CD14-positive monocyte (primary cell): Measurements from ENCODE around the gene AZIN2. TPM values are rescaled to one million over a fixed set of nuclear protein-coding genes. Genes with fewer than 3 reads are reported as not detected.

ENCODE experiments used
- DNase-seq, 3 donors: peaks; one replicate each; pipeline ENCODE4 v3.0.0-alpha.2; 2011 to 2022
- H2AFZ ChIP-seq: 2 replicates; pipeline ENCODE4 v1.6.0; 2012; ENCODE audit warnings: mild to moderate bottlenecking, low read depth, low read length, inconsistent platforms; ENCODE audit not compliant: insufficient read depth, poor library complexity, severe bottlenecking
- H3K27ac ChIP-seq, 2 donors: 1 replicate in 1 of 2; 2 replicates in 1 of 2; pipeline ENCODE4 v1.5.1; 2012 to 2013; ENCODE audit warnings: low read length in 2 of 2, control low read depth in 1 of 2, inconsistent platforms in 1 of 2, low read depth in 1 of 2, mild to moderate bottlenecking in 1 of 2
- H3K27me3 ChIP-seq, 2 donors: one replicate each; pipeline versions ENCODE4 v1.6.0 to v1.6.1; 2011 to 2013; ENCODE audit warnings: low read length in 2 of 2; ENCODE audit not compliant: control insufficient read depth in 2 of 2, insufficient read depth in 2 of 2
- H3K36me3 ChIP-seq, 2 donors: replicated peaks in 1 of 2; 1 replicate in 1 of 2; 2 replicates in 1 of 2; pipeline versions ENCODE4 v1.5.1 to v1.6.1; 2012 to 2013; ENCODE audit warnings: low read length in 2 of 2, control low read depth in 1 of 2, inconsistent platforms in 1 of 2, mild to moderate bottlenecking in 1 of 2; ENCODE audit not compliant: insufficient read depth in 2 of 2, control insufficient read depth in 1 of 2
- H3K4me1 ChIP-seq, 2 donors: 1 replicate in 1 of 2; 2 replicates in 1 of 2; pipeline versions ENCODE4 v1.5.1 to v1.6.1; 2012 to 2013; ENCODE audit warnings: low read length in 2 of 2, control low read depth in 1 of 2, inconsistent platforms in 1 of 2, mild to moderate bottlenecking in 1 of 2, moderate library complexity in 1 of 2; ENCODE audit not compliant: insufficient read depth in 2 of 2, control insufficient read depth in 1 of 2
- H3K4me2 ChIP-seq: replicated peaks from 2 replicates; pipeline ENCODE3; 2012; ENCODE audit warnings: low read length, moderate library complexity, mild to moderate bottlenecking; ENCODE audit not compliant: poor library complexity, severe bottlenecking; ENCODE audit errors: extremely low read depth
- H3K4me3 ChIP-seq, 3 experiments: fragments of 200-600 bp in 1 of 3; sonication (generic) in 1 of 3; replicated peaks in 1 of 3; 1 replicate in 2 of 3; 2 replicates in 1 of 3; pipeline ENCODE4 v1.5.1; 2011 to 2013; ENCODE audit warnings: low read length in 3 of 3, mild to moderate bottlenecking in 3 of 3, control low read depth in 2 of 3, low read depth in 2 of 3, inconsistent platforms in 1 of 3, moderate library complexity in 1 of 3
- H3K79me2 ChIP-seq: 2 replicates; pipeline ENCODE4 v1.6.0; 2012; ENCODE audit warnings: mild to moderate bottlenecking, control low read depth, inconsistent platforms, low read length, moderate library complexity; ENCODE audit not compliant: insufficient read depth
- H3K9ac ChIP-seq: 2 replicates; pipeline ENCODE4 v1.6.0; 2017; ENCODE audit warnings: low read length, mild to moderate bottlenecking; ENCODE audit not compliant: insufficient read depth, poor library complexity, severe bottlenecking
- H3K9me3 ChIP-seq, 2 donors: replicated peaks in 1 of 2; 1 replicate in 1 of 2; 2 replicates in 1 of 2; pipeline versions ENCODE4 v1.5.1 to v1.6.1; 2012 to 2013; ENCODE audit warnings: low read length in 2 of 2, control low read depth in 1 of 2; ENCODE audit not compliant: control insufficient read depth in 1 of 2, insufficient read depth in 1 of 2
- H4K20me1 ChIP-seq: 2 replicates; pipeline ENCODE4 v1.6.0; 2012; ENCODE audit warnings: mild to moderate bottlenecking, low read length, control low read depth, moderate library complexity; ENCODE audit not compliant: insufficient read depth
- H3K27ac Mint-ChIP-seq, 7 donors: one replicate each; pipeline ENCODE4 v1.8.0; 2020; ENCODE audit warnings: mild to moderate bottlenecking in 7 of 7, mixed read lengths in 7 of 7, moderate library complexity in 6 of 7, inconsistent platforms in 2 of 7
- H3K27me3 Mint-ChIP-seq, 3 donors: one replicate each; pipeline ENCODE4 v1.8.0; 2021 to 2022; ENCODE audit warnings: low read depth in 3 of 3, mild to moderate bottlenecking in 3 of 3, mixed read lengths in 3 of 3, moderate library complexity in 3 of 3, inconsistent platforms in 1 of 3
- H3K36me3 Mint-ChIP-seq, 2 donors: one replicate each; pipeline ENCODE4 v1.8.0; 2020; ENCODE audit warnings: mixed read lengths in 2 of 2, inconsistent platforms in 1 of 2, mild to moderate bottlenecking in 1 of 2
- H3K4me1 Mint-ChIP-seq: one replicate; pipeline ENCODE4 v1.8.0; 2020; ENCODE audit warnings: mild to moderate bottlenecking, mixed read lengths
- H3K4me3 Mint-ChIP-seq, 2 donors: one replicate each; pipeline ENCODE4 v1.8.0; 2020; ENCODE audit warnings: mild to moderate bottlenecking in 2 of 2, mixed read lengths in 2 of 2, moderate library complexity in 1 of 2
- H3K9me3 Mint-ChIP-seq, 7 donors: one replicate each; pipeline ENCODE4 v1.8.0; 2020 to 2022; ENCODE audit warnings: mixed read lengths in 7 of 7, mild to moderate bottlenecking in 6 of 7, moderate library complexity in 6 of 7, inconsistent platforms in 2 of 7
- CTCF ChIP-seq: fragments of 200-600 bp; IDR thresholded peaks from one replicate; pipeline ENCODE4 v1.8.0; 2022; ENCODE audit warnings: antibody characterized with exemption, mild to moderate bottlenecking
- WGBS: methylation state at CpG from one replicate; pipeline ENCODE4 v1.1.5; 2013; ENCODE audit warnings: missing lambda C conversion rate; ENCODE audit not compliant: insufficient coverage; 5-methylcytosine and 5-hydroxymethylcytosine counted together
- intact Hi-C, 2 donors: fragments of 100-400 bp; cut with micrococcal nuclease; formaldehyde crosslinking; loops; one replicate each; pipeline versions ENCODE4 v1.15.0 to v1.15.1; 2023
- polyA plus RNA-seq, 3 donors: library from polyadenylated mRNA; depleted of rRNA in 1 of 3; unstranded in 2 of 3; stranded (reverse) in 1 of 3; fragments of 300-500 nt in 2 of 3; fragments of >200 nt in 1 of 3; fragmentation: Illumina TruSeq in 2 of 3; gene quantifications; 1 replicate in 2 of 3; 2 replicates in 1 of 3; pipeline ENCODE4 v1.2.3, GENCODE V29; 2012 to 2021

The AZIN2 gene
- polyA plus RNA-seq, 3 donors, result 0.03 to 0.89 TPM; not detected in 1

DNA sequence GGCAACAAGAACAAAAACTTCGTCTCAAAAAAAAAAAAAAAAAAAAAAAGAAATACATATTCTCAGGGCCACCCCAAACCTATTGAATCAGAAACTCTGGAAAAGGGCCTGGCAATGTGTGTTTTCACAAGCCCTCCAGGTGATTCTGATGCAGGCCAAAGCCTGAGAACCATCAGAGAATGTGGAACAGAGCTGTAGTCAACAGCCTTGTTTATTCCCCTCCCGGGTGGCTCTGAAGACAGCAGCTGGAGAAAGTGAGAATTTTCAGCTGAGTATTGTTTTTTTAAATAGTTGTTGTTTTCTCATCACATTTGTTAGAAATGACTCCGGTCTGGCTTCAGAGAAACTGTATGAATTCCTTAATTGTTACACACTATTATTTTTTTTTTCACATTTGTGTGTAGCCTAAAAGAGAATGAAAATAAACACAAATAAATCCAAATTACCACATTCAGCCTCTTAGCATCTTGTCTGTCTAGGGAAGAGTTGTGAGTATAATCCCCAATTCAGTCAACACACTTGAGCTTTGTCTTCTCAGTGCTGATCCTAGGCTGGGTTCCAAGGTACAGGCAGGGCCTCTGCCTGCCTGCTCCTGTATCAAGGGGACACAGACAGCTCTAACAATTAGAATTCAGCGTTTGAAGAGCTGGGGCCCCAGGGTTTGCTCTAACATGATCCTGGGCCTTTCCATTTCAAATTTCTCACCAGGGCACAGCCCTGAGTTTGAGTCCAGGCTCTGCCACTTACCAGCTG, 6.6 kb upstream of the AZIN2 start:
- Mint-ChIP-seq H3K4me1 (no peaks in the 10 kb centered on the region), H3K27ac (no peak overlapping the region), H3K36me3 (no peaks in the 10 kb centered on the region), H3K9me3 (peaks cover 2 to 13% (median 9%) of the 10 kb centered on the region in 7 donors), H3K4me3 (no peak overlapping the region), H3K27me3 (peaks cover 2 to 11% (median 11%) of the 10 kb centered on the region in 3 donors)
- no peak for TF ChIP-seq CTCF
- Histone ChIP-seq H3K4me2 (no peak overlapping the region), H4K20me1 (no peaks in the 10 kb centered on the region), H3K27ac (no peak overlapping the region), H3K9ac (no peak overlapping the region), H3K9me3 (peaks cover 4 to 6% of the 10 kb centered on the region in 2 donors), H3K27me3 (no peaks in the 10 kb centered on the region), H3K36me3 (no peaks in the 10 kb centered on the region), H2AFZ (no peak overlapping the region), H3K4me3 (no peak overlapping the region), H3K4me1 (no peaks in the 10 kb centered on the region), H3K79me2 (no peaks in the 10 kb centered on the region)
- DNase-seq, result no peak
- intact Hi-C loops, result no loop called here
- 76% methylated on average over 2 of the region's 4 CpGs for WGBS

- peaks cover 29 to 37% (median 31%) of the 10 kb centered on the region in 3 donors for H3K27me3 Mint-ChIP-seq
- no peak overlapping the region for H3K27ac Mint-ChIP-seq
These were observed 2.8 kb upstream of the AZIN2 start for GRCh38 chr1:33078030-33078591.

More at GRCh38 chr1:33078030-33078591, 2.8 kb upstream of the AZIN2 start:
- no CpG with 5 or more reads among the region's 1 CpG for WGBS
- H3K27me3 ChIP-seq, result peaks cover 15 to 33% of the 10 kb centered on the region in 2 donors
- H3K4me1 ChIP-seq, result peaks cover 15 to 20% of the 10 kb centered on the region in 2 donors
- H2AFZ ChIP-seq, result no peak overlapping the region
- Mint-ChIP-seq H3K9me3 (peaks cover 0 to 13% (median 0%) of the 10 kb centered on the region in 7 donors), H3K4me1 (peaks cover 15% of the 10 kb centered on the region), H3K36me3 (peaks cover 0 to 1% of the 10 kb centered on the region in 2 donors), H3K4me3 (no peak overlapping the region)
- intact Hi-C loops, result no loop called here
- no peak for TF ChIP-seq CTCF
- H3K27ac ChIP-seq, result no peak overlapping the region
- H3K79me2 ChIP-seq, result no peaks in the 10 kb centered on the region
- no peak for DNase-seq
- no peaks in the 10 kb centered on the region for H3K9me3 ChIP-seq
- no peaks in the 10 kb centered on the region for H4K20me1 ChIP-seq
- H3K9ac ChIP-seq, result no peak overlapping the region
- no peak overlapping the region for H3K4me3 ChIP-seq
- H3K4me2 ChIP-seq, result no peak overlapping the region
- H3K36me3 ChIP-seq, result no peaks in the 10 kb centered on the region
